Transverse colon (tissue), 3 donors: Measurements from ENCODE around the gene TTC22.

Experiments used
- CTCF ChIP-seq, 5 experiments: fragments of 200-600 bp in 3 of 5; fragments of 450-650 bp in 2 of 5; sonication (generic) in 3 of 5; IDR thresholded peaks; 1 replicate in 2 of 5; 2 replicates in 3 of 5; pipeline ENCODE4 v1.5.1; 2016 to 2017; ENCODE audit warnings: antibody characterized with exemption in 5 of 5, inconsistent platforms in 3 of 5, mild to moderate bottlenecking in 2 of 5, moderate library complexity in 1 of 5
- POLR2A ChIP-seq: fragments of 450-650 bp; IDR thresholded peaks from one replicate; pipeline ENCODE4 v1.6.1; 2016; ENCODE audit warnings: antibody characterized with exemption, mild to moderate bottlenecking, moderate library complexity

- TF ChIP-seq CTCF (IDR thresholded peaks at IDR 0.05), result no peak
- no peak for TF ChIP-seq POLR2A
Measured at GRCh38 chr1:54796902-54797301, 4.2 kb downstream of the TTC22 start.
